Neural cell (in vitro differentiated cells): Measurements from ENCODE around the gene WDR70.

ENCODE experiments used
- EP300 ChIP-seq: fragments of 450-650 bp; conservative IDR thresholded peaks from 2 replicates; pipeline ENCODE4 v1.6.1; 2014; ENCODE audit warnings: antibody characterized with exemption, mild to moderate bottlenecking, moderate library complexity; ENCODE audit not compliant: poor library complexity, severe bottlenecking
- EZH2 ChIP-seq: fragments of 200-600, 300-800 bp; shearing (Covaris generic), sonication (generic); IDR thresholded peaks from 2 replicates; pipeline ENCODE4 v1.6.1; 2014; ENCODE audit warnings: antibody characterized with exemption, low read length, borderline replicate concordance, mild to moderate bottlenecking; ENCODE audit not compliant: insufficient read depth, poor library complexity, severe bottlenecking
- MXI1 ChIP-seq: fragments of 450-650 bp; conservative IDR thresholded peaks from 2 replicates; pipeline ENCODE4 v1.6.1; 2014; ENCODE audit warnings: antibody characterized with exemption, mild to moderate bottlenecking; ENCODE audit not compliant: poor library complexity, severe bottlenecking
- POLR2AphosphoS5 ChIP-seq: IDR thresholded peaks from 2 replicates; pipeline ENCODE4 v1.6.1; 2012
- RAD21 ChIP-seq: fragments of 450-650 bp; conservative IDR thresholded peaks from 2 replicates; pipeline ENCODE4 v1.6.1; 2014; ENCODE audit warnings: antibody characterized with exemption, mild to moderate bottlenecking, moderate library complexity
- REST ChIP-seq: IDR thresholded peaks from 2 replicates; pipeline ENCODE4 v1.6.1; 2012; ENCODE audit warnings: borderline replicate concordance
- SMC3 ChIP-seq: fragments of 450-650 bp; conservative IDR thresholded peaks from 2 replicates; pipeline ENCODE4 v1.6.1; 2014; ENCODE audit warnings: antibody characterized with exemption, mild to moderate bottlenecking, moderate library complexity; ENCODE audit not compliant: poor library complexity
- TAF1 ChIP-seq: IDR thresholded peaks from 2 replicates; pipeline ENCODE4 v1.6.1; 2012; ENCODE audit warnings: low read depth
- TF ChIP-seq, protein P1 (sequence below): fragments of 450-650 bp; IDR thresholded peaks from 2 replicates; pipeline ENCODE4 v1.5.1; 2014; ENCODE audit warnings: antibody characterized with exemption, mild to moderate bottlenecking, moderate library complexity; ENCODE audit not compliant: poor library complexity, severe bottlenecking

- TF ChIP-seq EZH2 (no peak), RAD21 (no peak), POLR2AphosphoS5 (no peak), EP300 (no peak), REST (no peak), MXI1 (no peak), TAF1 (no peak), SMC3 (no peak)
- TF ChIP-seq, protein P1, sequence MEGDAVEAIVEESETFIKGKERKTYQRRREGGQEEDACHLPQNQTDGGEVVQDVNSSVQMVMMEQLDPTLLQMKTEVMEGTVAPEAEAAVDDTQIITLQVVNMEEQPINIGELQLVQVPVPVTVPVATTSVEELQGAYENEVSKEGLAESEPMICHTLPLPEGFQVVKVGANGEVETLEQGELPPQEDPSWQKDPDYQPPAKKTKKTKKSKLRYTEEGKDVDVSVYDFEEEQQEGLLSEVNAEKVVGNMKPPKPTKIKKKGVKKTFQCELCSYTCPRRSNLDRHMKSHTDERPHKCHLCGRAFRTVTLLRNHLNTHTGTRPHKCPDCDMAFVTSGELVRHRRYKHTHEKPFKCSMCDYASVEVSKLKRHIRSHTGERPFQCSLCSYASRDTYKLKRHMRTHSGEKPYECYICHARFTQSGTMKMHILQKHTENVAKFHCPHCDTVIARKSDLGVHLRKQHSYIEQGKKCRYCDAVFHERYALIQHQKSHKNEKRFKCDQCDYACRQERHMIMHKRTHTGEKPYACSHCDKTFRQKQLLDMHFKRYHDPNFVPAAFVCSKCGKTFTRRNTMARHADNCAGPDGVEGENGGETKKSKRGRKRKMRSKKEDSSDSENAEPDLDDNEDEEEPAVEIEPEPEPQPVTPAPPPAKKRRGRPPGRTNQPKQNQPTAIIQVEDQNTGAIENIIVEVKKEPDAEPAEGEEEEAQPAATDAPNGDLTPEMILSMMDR = no peak
These were observed 127.6 kb downstream of the WDR70 start for GRCh38 chr5:37506722-37507121.
